Astrocyte (in vitro differentiated cells and primary cell): Measurements from ENCODE around the gene PSMD5. TPM values are rescaled to one million over a fixed set of nuclear protein-coding genes. Genes with fewer than 3 reads are reported as not detected.

Experiments
- DNase-seq: peaks from one replicate; pipeline ENCODE4 v3.0.0-alpha.2; 2010; ENCODE audit warnings: low read depth
- FAIRE-seq: peaks from 2 replicates; lab custom pipeline; 2011; peaks lifted over from hg19 to GRCh38; lab: Jason Lieb, UNC
- H2AFZ ChIP-seq: 2 replicates; pipeline ENCODE4 v1.6.0; 2012; ENCODE audit warnings: low read depth, low read length, inconsistent platforms
- H3K27ac ChIP-seq: 2 replicates; pipeline ENCODE4 v1.5.1; 2011; ENCODE audit warnings: low read depth, low read length, inconsistent platforms
- H3K27me3 ChIP-seq: 2 replicates; pipeline ENCODE4 v1.6.0; 2011; ENCODE audit warnings: low read length, inconsistent platforms; ENCODE audit not compliant: insufficient read depth
- H3K36me3 ChIP-seq: 2 replicates; pipeline ENCODE4 v1.5.1; 2011; ENCODE audit warnings: low read length, inconsistent platforms; ENCODE audit not compliant: insufficient read depth
- H3K4me1 ChIP-seq: 2 replicates; pipeline ENCODE4 v1.5.1; 2011; ENCODE audit warnings: low read length, inconsistent platforms; ENCODE audit not compliant: insufficient read depth
- H3K4me2 ChIP-seq: 2 replicates; pipeline ENCODE4 v1.6.0; 2012; ENCODE audit warnings: low read length, inconsistent platforms
- H3K4me3 ChIP-seq: 2 replicates; pipeline ENCODE4 v1.5.1; 2011; ENCODE audit warnings: low read depth, mild to moderate bottlenecking, low read length, inconsistent platforms; ENCODE audit not compliant: insufficient read depth
- H3K79me2 ChIP-seq: 2 replicates; pipeline ENCODE4 v1.6.0; 2012; ENCODE audit warnings: mild to moderate bottlenecking, low read length, inconsistent platforms; ENCODE audit not compliant: insufficient read depth
- H3K9ac ChIP-seq: 2 replicates; pipeline ENCODE4 v1.6.0; 2012; ENCODE audit warnings: mild to moderate bottlenecking, low read length, inconsistent platforms
- H3K9me3 ChIP-seq: 2 replicates; pipeline ENCODE4 v1.5.1; 2012; ENCODE audit warnings: low read depth, mild to moderate bottlenecking, low read length, inconsistent platforms; ENCODE audit not compliant: insufficient read depth
- H4K20me1 ChIP-seq: 2 replicates; pipeline ENCODE4 v1.6.0; 2012; ENCODE audit warnings: low read length, inconsistent platforms; ENCODE audit not compliant: insufficient read depth
- H3K27ac Mint-ChIP-seq: one replicate; pipeline ENCODE4 v1.8.0; 2021; ENCODE audit warnings: mild to moderate bottlenecking, mixed read lengths; ENCODE audit not compliant: unreplicated experiment
- H3K27me3 Mint-ChIP-seq: one replicate; pipeline ENCODE4 v1.8.0; 2021; ENCODE audit warnings: low read depth, mixed read lengths; ENCODE audit not compliant: unreplicated experiment
- H3K36me3 Mint-ChIP-seq: one replicate; pipeline ENCODE4 v1.8.0; 2021; ENCODE audit warnings: low read depth, mixed read lengths; ENCODE audit not compliant: unreplicated experiment
- H3K4me1 Mint-ChIP-seq: one replicate; pipeline ENCODE4 v1.8.0; 2021; ENCODE audit warnings: low read depth, mixed read lengths; ENCODE audit not compliant: unreplicated experiment
- H3K4me3 Mint-ChIP-seq: one replicate; pipeline ENCODE4 v1.8.0; 2021; ENCODE audit warnings: mild to moderate bottlenecking, moderate library complexity, mixed read lengths; ENCODE audit not compliant: unreplicated experiment
- H3K9me3 Mint-ChIP-seq: one replicate; pipeline ENCODE4 v1.8.0; 2021; ENCODE audit warnings: mild to moderate bottlenecking, mixed read lengths; ENCODE audit not compliant: unreplicated experiment
- CTCF ChIP-seq: IDR thresholded peaks from 2 replicates; pipeline ENCODE4 v1.5.1; 2011; ENCODE audit warnings: low read depth, mild to moderate bottlenecking, inconsistent platforms, low read length, moderate library complexity; ENCODE audit not compliant: insufficient read depth
- EZH2 ChIP-seq: IDR thresholded peaks from 2 replicates; pipeline ENCODE4 v1.6.1; 2012; ENCODE audit warnings: mild to moderate bottlenecking, low read length, inconsistent platforms; ENCODE audit not compliant: insufficient read depth
- total RNA-seq: library from RNA; stranded (reverse); gene quantifications from 2 replicates; pipeline ENCODE4 v1.2.1, GENCODE V29; 2021

Gene PSMD5
- total RNA-seq, 1 donor from 2014 or later, result 66.2 TPM

DNA sequence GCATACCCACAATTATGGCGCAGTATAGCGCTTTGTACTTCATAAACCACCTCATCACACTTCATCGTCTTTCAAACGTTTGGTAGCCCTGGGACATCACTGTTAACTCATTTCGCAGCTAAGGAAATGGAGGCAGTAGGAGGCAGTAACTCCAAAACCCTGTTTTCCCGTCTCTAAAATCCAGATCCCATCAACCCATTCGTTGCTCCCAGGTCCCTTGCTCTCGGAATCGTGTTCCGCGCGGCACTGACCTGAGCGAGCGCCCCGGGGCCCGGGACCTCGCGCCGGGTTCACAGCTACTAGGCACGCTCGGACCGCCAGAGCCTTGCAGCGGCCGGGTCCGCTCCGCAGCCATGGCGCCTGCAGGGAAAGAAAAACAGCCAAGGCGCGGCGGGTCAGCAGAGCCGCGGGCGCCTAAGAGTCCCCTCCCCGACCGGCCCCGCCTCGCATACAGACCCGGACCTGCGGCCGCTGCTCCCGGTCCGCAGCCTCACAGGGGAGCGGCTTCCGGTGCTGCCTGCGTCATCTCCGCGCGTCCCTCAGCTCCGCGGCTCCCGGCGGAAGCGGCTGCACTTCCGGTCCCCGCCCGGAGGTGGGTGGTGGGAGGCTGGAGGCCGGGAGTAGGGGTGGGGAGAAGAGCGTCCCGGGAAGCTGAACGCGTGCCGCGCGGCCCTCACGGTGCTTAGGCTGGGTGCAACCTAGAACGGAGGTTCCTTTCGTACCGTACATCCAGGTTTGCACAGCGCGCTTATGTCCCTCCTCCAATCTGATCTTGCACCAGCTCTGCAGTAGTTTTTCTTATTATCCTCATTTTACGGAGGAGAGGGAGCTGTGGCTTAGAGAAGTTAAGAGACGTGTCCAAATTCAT, 49.6 kb downstream of the PSMD5 start, which contains the start of gene FBXW2:
Gene FBXW2, minus strand, starts transcription at position 519 of the 868 bp plus-strand sequence. CDS start 5,158 bp downstream, outside the sequence.
- H3K9me3 Mint-ChIP-seq, result no peaks in the 10 kb centered on the region
- H3K27me3 Mint-ChIP-seq, result no peaks in the 10 kb centered on the region
- no peak for TF ChIP-seq CTCF
- no peak for TF ChIP-seq EZH2
- peaks cover 14% of the 10 kb centered on the region for H3K4me1 Mint-ChIP-seq
- Histone ChIP-seq H3K9me3 (no peaks in the 10 kb centered on the region), H3K27ac (peak within 1 kb of the TSS; percentile 74), H3K4me1 (peaks cover 7% of the 10 kb centered on the region), H3K79me2 (peaks cover 53% of the 10 kb centered on the region), H3K27me3 (no peaks in the 10 kb centered on the region), H2AFZ (peak within 1 kb of the TSS; percentile 87), H3K36me3 (peaks cover 6% of the 10 kb centered on the region), H3K4me2 (peak within 1 kb of the TSS; percentile 88), H3K9ac (peak within 1 kb of the TSS; percentile 90), H3K4me3 (peak within 1 kb of the TSS; percentile 90), H4K20me1 (peaks cover 16% of the 10 kb centered on the region)
- H3K36me3 Mint-ChIP-seq, result no peaks in the 10 kb centered on the region
- H3K27ac Mint-ChIP-seq, result peak within 1 kb of the TSS; percentile 96
- DNase-seq (peak; percentile 84), FAIRE-seq (no peak)
- H3K4me3 Mint-ChIP-seq, result peak within 1 kb of the TSS; percentile 97

- Histone ChIP-seq H3K9me3 (no peaks in the 10 kb centered on the region), H3K4me2 (peak overlapping the region; percentile 88), H2AFZ (no peak overlapping the region), H4K20me1 (peaks cover 27% of the 10 kb centered on the region), H3K4me3 (no peak overlapping the region), H3K36me3 (peaks cover 14% of the 10 kb centered on the region), H3K27me3 (no peaks in the 10 kb centered on the region), H3K4me1 (peaks cover 7% of the 10 kb centered on the region), H3K79me2 (peaks cover 72% of the 10 kb centered on the region), H3K9ac (no peak overlapping the region), H3K27ac (no peak overlapping the region)
- Mint-ChIP-seq H3K36me3 (peaks cover 3% of the 10 kb centered on the region), H3K4me3 (peak overlapping the region; percentile 97), H3K4me1 (peaks cover 14% of the 10 kb centered on the region), H3K27me3 (no peaks in the 10 kb centered on the region), H3K27ac (no peak overlapping the region), H3K9me3 (peaks cover 1% of the 10 kb centered on the region)
- FAIRE-seq (no peak), DNase-seq (peak; percentile 29)
- TF ChIP-seq CTCF (no peak), EZH2 (no peak)
Observed at GRCh38 chr9:120791161-120791560, 51.6 kb downstream of the PSMD5 start.
